ENCODE data around the gene RECQL.

The RECQL gene

GRCh38 chr12:21502164-21502496 is 695 bp upstream of the RECQL start (continued):
- no peak for TF ChIP-seq CSDC2 (CRISPR knock-in tag; IDR thresholded peaks at IDR 0.05)

- TF ChIP-seq BACH2 (CRISPR knock-in tag; IDR thresholded peaks at IDR 0.05; ENCODE audit: borderline replicate concordance) = no peak
- TF ChIP-seq RARB (CRISPR knock-in tag; IDR thresholded peaks at IDR 0.05) = no peak
- no peak for TF ChIP-seq ZNF565 (CRISPR knock-in tag; conservative IDR thresholded peaks at IDR 0.05; ENCODE audit: low read depth)
- TF ChIP-seq ZNF70 (CRISPR knock-in tag; IDR thresholded peaks at IDR 0.05) = no peak
- TF ChIP-seq ZFP30 (CRISPR knock-in tag; IDR thresholded peaks at IDR 0.05) = no peak
- TF ChIP-seq POU6F1 (CRISPR knock-in tag; IDR thresholded peaks at IDR 0.05; ENCODE audit: borderline replicate concordance, low read depth) = no peak
- TF ChIP-seq ISL1 (CRISPR knock-in tag; IDR thresholded peaks at IDR 0.05) = no peak
- TF ChIP-seq CREB5 (CRISPR knock-in tag; IDR thresholded peaks at IDR 0.05; ENCODE audit: low read depth) = no peak
- TF ChIP-seq ZNF8 (CRISPR knock-in tag; IDR thresholded peaks at IDR 0.05) = no peak
- TF ChIP-seq SNAI2 (CRISPR knock-in tag; IDR thresholded peaks at IDR 0.05) = no peak
- TF ChIP-seq TCF4 (CRISPR knock-in tag; IDR thresholded peaks at IDR 0.05; ENCODE audit: borderline replicate concordance) = no peak
- no peak for TF ChIP-seq TSHZ2 (CRISPR knock-in tag; IDR thresholded peaks at IDR 0.05)
- no peak for TF ChIP-seq PPARA (CRISPR knock-in tag; IDR thresholded peaks at IDR 0.05; ENCODE audit: borderline replicate concordance)
- TF ChIP-seq ZFP3 (CRISPR knock-in tag; IDR thresholded peaks at IDR 0.05) = no peak
- ATAC-seq = peak; percentile 8; the same call in 2 of the 3 replicates
These were observed 613 bp downstream of the RECQL start for GRCh38 chr12:21500786-21501257.

GRCh38 chr12:21499765-21500164 is 1.7 kb downstream of the RECQL start:
- no peak for ATAC-seq
- TF ChIP-seq ZFP3 (CRISPR knock-in tag; IDR thresholded peaks at IDR 0.05) (no peak), TCF4 (CRISPR knock-in tag; IDR thresholded peaks at IDR 0.05; ENCODE audit: borderline replicate concordance) (no peak), RARB (CRISPR knock-in tag; IDR thresholded peaks at IDR 0.05) (no peak), CSRNP3 (CRISPR knock-in tag; IDR thresholded peaks at IDR 0.05) (no peak), CREB5 (CRISPR knock-in tag; IDR thresholded peaks at IDR 0.05; ENCODE audit: low read depth) (no peak), BACH2 (CRISPR knock-in tag; IDR thresholded peaks at IDR 0.05; ENCODE audit: borderline replicate concordance) (no peak), ZFP30 (CRISPR knock-in tag; IDR thresholded peaks at IDR 0.05) (no peak), PPARA (CRISPR knock-in tag; IDR thresholded peaks at IDR 0.05; ENCODE audit: borderline replicate concordance) (no peak), PATZ1 (CRISPR knock-in tag; IDR thresholded peaks at IDR 0.05; ENCODE audit: borderline replicate concordance) (no peak), ESRRG (CRISPR knock-in tag; IDR thresholded peaks at IDR 0.05) (no peak), TOX (CRISPR knock-in tag; IDR thresholded peaks at IDR 0.05; ENCODE audit: borderline replicate concordance) (no peak), OSR1 (CRISPR knock-in tag; IDR thresholded peaks at IDR 0.05) (no peak), ZC3H10 (CRISPR knock-in tag; IDR thresholded peaks at IDR 0.05) (no peak), GLIS3 (CRISPR knock-in tag; IDR thresholded peaks at IDR 0.05) (no peak), ISL1 (CRISPR knock-in tag; IDR thresholded peaks at IDR 0.05) (no peak), ARNTL (CRISPR knock-in tag; IDR thresholded peaks at IDR 0.05; ENCODE audit: borderline replicate concordance, low read depth) (no peak), POU6F1 (CRISPR knock-in tag; IDR thresholded peaks at IDR 0.05; ENCODE audit: borderline replicate concordance, low read depth) (no peak), TSHZ2 (CRISPR knock-in tag; IDR thresholded peaks at IDR 0.05) (no peak)
